ENCODE results near the gene STXBP3. TPM values are rescaled to one million over a fixed set of nuclear protein-coding genes. Genes with fewer than 3 reads are reported as not detected.

The STXBP3 gene
- total RNA-seq, 1 experiment from 2014 or later, result 37.2 TPM

GRCh38 chr1:108828074-108828961 lies 81.8 kb downstream of the STXBP3 start:
- in situ Hi-C loops (cut with HindIII; ENCODE audit: low sequenced_read_pairs), result no loop called here

GRCh38 chr1:108829498-108829916 lies 83.0 kb downstream of the STXBP3 start:
- DNase-seq (ENCODE audit: low spot score), result no peak
- in situ Hi-C loops (cut with HindIII; ENCODE audit: low sequenced_read_pairs), result no loop called here

More at GRCh38 chr1:108828074-108828961, 81.8 kb downstream of the STXBP3 start:
- peak; percentile 88 for DNase-seq (ENCODE audit: low spot score)

- in situ Hi-C loops (cut with HindIII; ENCODE audit: low sequenced_read_pairs), result no loop called here
- DNase-seq (ENCODE audit: low spot score), result peak; percentile 68
Observed at GRCh38 chr1:108830119-108831008, 83.9 kb downstream of the STXBP3 start.

- no peak for DNase-seq (ENCODE audit: low spot score)
- in situ Hi-C loops (cut with HindIII; ENCODE audit: low sequenced_read_pairs), result no loop called here
Observed at GRCh38 chr1:108831225-108831624, 84.8 kb downstream of the STXBP3 start.

DNA sequence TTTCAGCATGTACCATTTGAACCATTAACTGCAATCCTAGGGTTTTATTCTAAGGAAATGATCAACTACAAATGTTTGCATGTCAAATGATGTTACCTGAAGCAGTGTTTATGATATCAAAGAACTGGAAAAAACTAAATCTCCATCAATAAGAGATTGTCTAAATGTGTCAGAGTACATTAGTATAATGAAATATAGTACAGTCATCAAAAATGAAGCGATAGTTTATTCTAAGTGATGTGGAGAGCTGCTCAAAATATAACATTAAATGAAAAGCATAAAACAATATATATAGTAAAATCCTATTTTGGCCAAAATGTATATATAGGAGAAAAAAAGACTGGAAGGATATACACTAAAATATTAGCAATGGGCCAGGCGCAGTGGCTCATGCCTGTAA lies 86.5 kb downstream of the STXBP3 start:
- DNase-seq (ENCODE audit: low spot score), result no peak
- in situ Hi-C loops (cut with HindIII; ENCODE audit: low sequenced_read_pairs), result no loop called here

DNA sequence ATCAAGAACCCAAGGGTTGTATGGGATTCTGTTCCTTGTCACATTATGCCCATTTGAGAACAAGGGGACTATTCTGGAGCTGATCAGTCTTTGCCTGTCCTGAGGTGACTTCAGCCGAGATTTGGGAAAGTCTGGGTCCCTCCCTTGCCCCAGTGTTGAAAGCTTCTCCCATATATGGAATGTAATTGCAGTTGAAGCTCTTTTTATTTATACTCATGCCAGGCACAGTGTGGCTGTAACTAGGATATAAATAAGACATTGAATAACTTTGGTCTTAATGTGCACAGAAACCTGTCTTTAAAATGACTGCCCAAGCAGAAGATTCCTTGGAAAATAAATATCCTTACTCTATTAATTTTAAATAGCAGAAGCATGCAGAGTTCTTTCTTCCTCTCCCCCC lies 95.2 kb downstream of the STXBP3 start:
- DNase-seq (ENCODE audit: low spot score), result no peak
- in situ Hi-C loops (cut with HindIII; ENCODE audit: low sequenced_read_pairs), result no loop called here

DNA sequence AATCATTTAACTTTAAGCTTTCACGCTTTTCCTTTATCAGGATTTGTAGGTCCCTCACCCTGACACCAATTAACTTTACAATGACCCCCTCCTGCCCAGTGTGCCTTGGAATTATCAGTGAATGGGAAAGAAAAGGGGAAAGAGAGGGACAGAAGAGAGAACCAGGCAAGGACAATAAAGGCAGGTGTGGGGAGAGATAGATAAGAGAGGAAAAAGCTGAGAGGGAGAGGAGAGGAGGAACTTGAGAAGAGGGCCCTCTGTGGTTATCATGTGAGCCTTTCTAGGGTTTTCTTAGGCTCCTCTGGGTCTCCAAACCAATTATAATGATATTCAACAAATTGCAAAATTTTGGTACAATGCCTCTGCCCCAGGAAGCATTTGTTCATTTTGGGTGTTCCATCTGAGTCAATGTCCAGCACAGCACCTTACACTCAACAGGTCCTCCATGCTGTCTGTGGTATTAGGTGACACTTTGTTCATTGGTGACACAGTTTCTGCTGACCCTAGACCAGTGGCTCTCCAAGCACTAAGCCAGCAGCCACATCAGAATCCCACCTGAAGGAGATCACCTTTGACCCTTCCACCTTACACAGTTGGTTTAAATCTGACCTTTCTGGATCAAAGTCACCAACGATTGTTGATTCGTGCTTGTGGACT lies 96.2 kb downstream of the STXBP3 start:
- in situ Hi-C loops (cut with HindIII; ENCODE audit: low sequenced_read_pairs), result no loop called here
- no peak for DNase-seq (ENCODE audit: low spot score)

DNA sequence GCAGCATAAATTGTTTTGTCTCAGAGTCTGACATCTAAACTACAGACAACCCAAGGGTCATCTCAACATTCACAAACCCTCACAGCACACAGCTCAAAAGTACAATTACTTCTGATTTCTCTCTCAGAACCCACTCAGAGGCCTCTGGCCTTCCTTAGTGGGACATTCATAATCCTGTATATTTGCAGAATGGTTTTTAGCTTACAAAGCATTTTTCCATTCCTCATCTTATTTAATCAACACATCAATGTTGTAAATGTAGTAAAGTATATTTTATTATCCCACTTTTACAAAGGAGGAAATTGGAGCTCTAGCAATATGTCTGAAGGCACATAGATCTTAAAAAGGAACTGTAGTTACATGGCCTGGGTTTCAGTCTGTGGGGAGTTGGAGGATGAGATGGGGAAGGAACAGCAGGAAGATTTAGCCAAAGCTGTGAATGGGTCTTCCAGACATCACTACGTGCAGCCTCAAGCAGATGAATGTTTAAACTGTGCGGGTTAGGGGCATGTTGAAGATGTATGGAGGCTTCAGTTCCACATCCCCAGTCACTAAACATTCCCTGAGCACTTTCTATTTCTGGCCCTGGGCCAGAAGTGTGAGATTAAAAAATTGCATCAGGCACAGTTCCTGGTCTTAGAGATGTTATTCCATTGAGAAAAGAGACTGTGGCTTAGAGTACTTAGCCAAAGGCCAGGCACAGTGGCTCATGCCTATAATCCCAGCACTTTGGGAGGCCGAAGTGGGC lies 97.1 kb downstream of the STXBP3 start:
- in situ Hi-C loops (cut with HindIII; ENCODE audit: low sequenced_read_pairs), result no loop called here
- no peak for DNase-seq (ENCODE audit: low spot score)

GRCh38 chr1:108845446-108845845 lies 99.0 kb downstream of the STXBP3 start:
- in situ Hi-C loops (cut with HindIII; ENCODE audit: low sequenced_read_pairs), result no loop called here
- no peak for DNase-seq (ENCODE audit: low spot score)

GRCh38 chr1:108845991-108846390 lies 99.5 kb downstream of the STXBP3 start:
- in situ Hi-C loops (cut with HindIII; ENCODE audit: low sequenced_read_pairs), result no loop called here

GRCh38 chr1:108847494-108847893 lies 101.0 kb downstream of the STXBP3 start:
- in situ Hi-C loops (cut with HindIII; ENCODE audit: low sequenced_read_pairs), result no loop called here
- peak; percentile 29 for DNase-seq (ENCODE audit: low spot score)

More at GRCh38 chr1:108845991-108846390, 99.5 kb downstream of the STXBP3 start:
- DNase-seq (ENCODE audit: low spot score), result no peak

DNA sequence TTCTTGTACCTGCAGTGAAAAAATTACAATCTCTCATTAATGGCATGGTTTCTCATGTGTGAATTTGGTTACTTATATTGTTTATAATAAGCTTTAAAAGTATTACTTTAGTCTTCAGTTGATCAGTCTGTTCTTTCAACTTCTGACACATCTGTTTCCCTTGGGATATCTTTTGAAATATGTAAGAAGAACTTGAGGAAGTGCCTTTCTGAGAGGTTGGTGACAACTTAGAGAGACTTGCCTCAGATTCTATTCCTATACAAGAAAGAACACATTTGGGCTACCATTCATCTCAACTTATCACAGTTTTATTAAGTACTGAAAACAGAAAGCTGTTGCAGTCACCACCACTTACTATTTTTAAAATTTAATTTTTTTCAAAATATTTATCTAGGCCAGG lies 102.3 kb downstream of the STXBP3 start:
- in situ Hi-C loops (cut with HindIII; ENCODE audit: low sequenced_read_pairs), result no loop called here
- DNase-seq (ENCODE audit: low spot score), result no peak

- DNase-seq (ENCODE audit: low spot score), result no peak
- in situ Hi-C loops (cut with HindIII; ENCODE audit: low sequenced_read_pairs), result no loop called here
Observed at GRCh38 chr1:108850929-108851328, 104.5 kb downstream of the STXBP3 start.

DNA sequence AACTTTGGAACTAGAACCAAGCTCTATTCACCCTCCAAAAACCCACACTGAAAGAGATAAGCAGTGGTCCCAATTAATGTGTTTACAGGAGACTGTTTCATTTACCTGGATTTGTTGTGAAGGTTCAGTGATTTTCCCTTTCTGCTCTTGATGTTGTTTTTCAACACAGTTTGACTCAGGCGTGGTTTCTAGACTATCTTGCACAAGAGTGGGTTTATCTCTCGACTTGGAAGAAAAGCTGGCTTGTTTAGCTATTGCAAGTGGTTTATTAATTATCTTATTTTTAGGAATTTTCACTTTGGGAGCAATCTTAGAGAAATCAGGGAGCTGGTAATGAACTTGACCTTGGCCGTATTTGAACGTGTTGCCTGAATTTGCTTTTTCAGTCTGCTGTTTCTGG lies 105.1 kb downstream of the STXBP3 start:
- no peak for DNase-seq (ENCODE audit: low spot score)
- in situ Hi-C loops (cut with HindIII; ENCODE audit: low sequenced_read_pairs), result no loop called here

DNA sequence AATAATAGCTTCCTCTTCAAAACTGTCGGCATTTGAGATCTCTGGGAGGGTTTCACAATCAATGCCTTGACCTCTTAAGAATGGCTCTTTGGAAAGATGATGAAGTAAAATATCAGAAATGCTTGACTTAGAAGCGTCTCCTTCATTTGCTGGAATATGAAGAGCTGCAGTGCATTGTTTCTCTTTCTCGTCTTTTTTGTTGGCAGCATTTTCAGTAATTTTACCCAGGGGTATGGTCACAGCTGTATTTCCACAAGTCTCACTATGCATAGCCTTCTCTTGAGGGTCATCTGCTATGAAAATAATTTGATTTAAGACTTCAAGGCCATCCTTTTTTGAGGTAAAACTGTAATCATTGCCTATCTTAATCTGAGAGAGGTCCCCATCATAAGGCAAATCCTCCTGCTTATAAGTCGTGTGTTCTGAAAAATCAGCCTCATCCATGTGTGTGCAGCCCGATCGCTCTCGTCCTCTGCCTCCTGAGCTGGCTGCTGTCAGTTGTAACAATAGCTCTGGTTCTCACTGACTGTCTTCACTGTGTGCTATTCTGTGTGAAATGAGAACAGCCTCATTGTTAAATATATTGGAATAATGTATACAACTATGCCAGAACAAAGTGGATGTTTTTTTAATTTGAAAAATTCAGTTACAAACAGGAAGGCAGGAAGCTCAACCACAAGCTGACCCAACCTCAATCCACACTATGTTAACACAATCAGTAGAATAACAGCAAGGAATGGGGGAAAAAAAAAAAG lies 105.9 kb downstream of the STXBP3 start:
- DNase-seq (ENCODE audit: low spot score), result no peak
- in situ Hi-C loops (cut with HindIII; ENCODE audit: low sequenced_read_pairs), result no loop called here

DNA sequence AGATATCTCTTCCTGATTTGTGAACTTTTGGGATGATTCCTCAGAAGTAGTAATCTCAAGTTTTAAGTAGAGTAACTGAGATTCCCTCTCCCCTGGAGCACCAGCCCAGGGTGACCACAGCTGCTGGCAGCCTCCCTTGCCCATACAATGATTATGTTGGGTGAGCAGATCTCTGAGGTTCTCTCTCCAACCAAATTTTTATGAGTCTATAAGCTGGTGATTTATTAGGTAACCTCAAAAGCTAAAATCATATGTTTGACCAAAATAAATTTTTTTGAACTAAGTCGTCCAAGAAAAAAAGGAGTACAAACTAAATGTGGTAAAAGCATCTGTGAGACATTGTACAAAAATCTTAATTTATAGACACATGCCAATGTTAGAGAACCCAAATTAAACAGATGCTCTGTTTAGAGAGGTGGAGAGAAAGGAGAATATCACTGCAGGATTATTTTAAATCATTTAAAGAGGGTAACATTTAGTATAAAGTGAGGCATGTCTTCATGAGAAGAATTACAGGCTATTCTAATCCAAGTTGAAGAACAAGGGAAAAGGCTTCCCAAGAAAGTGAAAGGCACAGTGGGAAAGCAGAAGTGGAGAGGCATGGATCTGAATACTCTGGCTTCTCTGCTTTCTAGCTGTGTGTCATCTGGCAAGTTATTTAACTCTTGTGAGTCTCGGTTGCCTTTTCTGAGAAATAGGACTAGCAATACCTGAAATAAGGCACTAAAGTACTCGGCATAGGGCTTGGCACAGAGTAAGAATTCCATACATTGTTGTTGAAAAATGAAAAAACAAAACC lies 107.9 kb downstream of the STXBP3 start:
- DNase-seq (ENCODE audit: low spot score), result no peak
- in situ Hi-C loops (cut with HindIII; ENCODE audit: low sequenced_read_pairs), result no loop called here

GRCh38 chr1:108856994-108857393 lies 110.5 kb downstream of the STXBP3 start, which contains the start of gene AKNAD1:
Gene AKNAD1 (minus strand): TSS chr1:108857094. CDS start chr1:108852664, 4,430 bp downstream.
- in situ Hi-C loops (cut with HindIII; ENCODE audit: low sequenced_read_pairs), result no loop called here
- no peak for DNase-seq (ENCODE audit: low spot score)

All from G401 (cell line).